ENCODE results near the gene ARF1. TPM values are rescaled to one million over a fixed set of nuclear protein-coding genes. Genes with fewer than 3 reads are reported as not detected.

The ARF1 gene
- total and polyA plus RNA-seq, 2 of the 13 experiments (the other 11 are each of a cell fraction or from before 2014, with no cell fraction given), result 186 to 327 TPM

DNA sequence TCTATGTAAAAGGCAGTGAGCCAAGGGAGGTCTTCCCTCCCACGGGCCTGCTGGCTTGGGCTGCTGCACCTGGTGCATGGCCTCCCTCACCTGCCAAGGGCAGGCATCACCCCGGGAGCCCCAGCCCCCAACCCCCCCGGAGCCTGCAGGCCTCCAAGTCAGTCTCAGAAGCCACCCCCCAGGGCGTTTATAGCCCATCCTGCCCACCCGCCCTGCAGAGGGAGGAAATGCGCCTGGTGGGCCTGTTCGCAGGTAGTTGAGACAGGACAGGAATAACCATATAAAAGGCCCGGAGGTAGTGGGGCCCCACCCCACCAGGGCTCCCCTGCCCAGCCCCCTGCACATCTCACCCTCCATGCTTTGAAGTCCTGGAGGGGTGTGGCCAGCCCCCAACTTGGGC, 18.2 kb upstream of the ARF1 start (continued):
- TF ChIP-seq, protein P1, sequence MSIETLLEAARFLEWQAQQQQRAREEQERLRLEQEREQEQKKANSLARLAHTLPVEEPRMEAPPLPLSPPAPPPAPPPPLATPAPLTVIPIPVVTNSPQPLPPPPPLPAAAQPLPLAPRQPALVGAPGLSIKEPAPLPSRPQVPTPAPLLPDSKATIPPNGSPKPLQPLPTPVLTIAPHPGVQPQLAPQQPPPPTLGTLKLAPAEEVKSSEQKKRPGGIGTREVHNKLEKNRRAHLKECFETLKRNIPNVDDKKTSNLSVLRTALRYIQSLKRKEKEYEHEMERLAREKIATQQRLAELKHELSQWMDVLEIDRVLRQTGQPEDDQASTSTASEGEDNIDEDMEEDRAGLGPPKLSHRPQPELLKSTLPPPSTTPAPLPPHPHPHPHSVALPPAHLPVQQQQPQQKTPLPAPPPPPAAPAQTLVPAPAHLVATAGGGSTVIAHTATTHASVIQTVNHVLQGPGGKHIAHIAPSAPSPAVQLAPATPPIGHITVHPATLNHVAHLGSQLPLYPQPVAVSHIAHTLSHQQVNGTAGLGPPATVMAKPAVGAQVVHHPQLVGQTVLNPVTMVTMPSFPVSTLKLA (IDR thresholded peaks at IDR 0.05), result no peak

DNA sequence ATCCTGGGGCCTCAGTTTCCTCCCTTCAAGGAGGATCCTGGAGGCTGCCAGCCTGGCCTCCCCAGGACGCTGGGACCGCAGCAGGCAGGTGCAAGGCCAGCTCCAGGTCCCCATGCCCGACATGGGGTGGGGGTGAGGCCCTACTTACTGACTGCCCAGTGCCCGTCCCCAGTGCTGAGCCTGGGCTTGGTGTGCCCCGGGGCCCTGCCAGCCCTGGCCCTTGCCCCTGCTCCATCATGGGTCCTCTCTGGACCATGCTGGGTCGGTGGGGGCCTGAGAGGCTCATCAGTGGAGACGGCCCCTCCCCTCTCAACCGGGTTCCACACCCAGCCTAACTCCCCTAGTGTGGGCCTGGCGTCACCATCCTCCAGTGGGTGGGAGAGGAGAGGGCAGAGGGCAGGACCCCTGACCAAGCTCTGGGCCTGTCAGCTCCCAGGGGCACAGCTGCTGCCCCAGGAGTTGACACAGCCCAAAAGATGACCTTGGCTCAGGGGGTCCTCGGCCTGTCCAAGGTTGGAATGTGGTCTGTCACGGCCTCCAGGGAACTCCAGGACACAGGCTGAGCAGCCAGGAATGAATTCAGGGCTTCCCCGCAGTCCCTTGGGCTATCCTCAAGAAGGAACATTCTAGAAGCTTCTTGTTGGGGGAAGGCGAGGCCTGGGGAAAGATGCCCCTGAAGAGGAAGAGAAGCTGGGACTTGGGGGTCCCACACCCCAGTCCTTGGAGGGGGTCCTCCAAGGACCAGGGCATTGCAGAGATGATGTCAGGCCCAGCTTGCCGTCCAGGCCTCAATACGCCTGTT, 17.6 kb upstream of the ARF1 start:
- Histone ChIP-seq H3K9me3 (ENCODE audit: low read length) (no peaks in the 10 kb centered on the region), H2AFZ (ENCODE audit: low read length) (no peak overlapping the region), H3K9ac (ENCODE audit: insufficient read depth, low read depth, low read length) (no peak overlapping the region), H3K79me2 (ENCODE audit: insufficient read depth, low read length) (no peaks in the 10 kb centered on the region), H3K36me3 (replicated peaks in 1 of 2; ENCODE audit: control insufficient read depth in 1 of 2, insufficient read depth in 2 of 2, low read length in 2 of 2) (no peaks in the 10 kb centered on the region), H3K4me1 (ENCODE audit: insufficient read depth, low read length) (no peaks in the 10 kb centered on the region), H3K4me2 (ENCODE audit: low read depth, low read length) (no peak overlapping the region), H3K27me3 (ENCODE audit: control insufficient read depth in 1 of 2, insufficient read depth in 2 of 2, low read length in 2 of 2) (peaks cover 10 to 45% of the 10 kb centered on the region in 2 experiments; a peak in 4 of 5 replicates), H4K20me1 (ENCODE audit: insufficient read depth, low read length) (no peaks in the 10 kb centered on the region), H3K4me3 (replicated peaks in 1 of 3; ENCODE audit: insufficient read depth in 1 of 3, low read depth in 2 of 3, low read length in 3 of 3) (no peak overlapping the region), H3K27ac (ENCODE audit: extremely low read length, insufficient read depth, low read length) (no peak overlapping the region)
- intact Hi-C loops (cut with micrococcal nuclease; ENCODE audit: unreplicated experiment) (no loop called here), in situ Hi-C loops (cut with HindIII; ENCODE audit: extremely low pct_ligation_motif_present, low pct_unique_long_range_greater_than_20kb) (no loop called here)
- WGBS (ENCODE audit: low lambda C conversion rate), result 6% methylated on average over 9 of the region's 15 CpGs
- ATAC-seq, result no peak
- CTCF ChIA-PET (ENCODE audit: low intra/inter-chr PET ratio, low total read pairs), result no interaction called here
- no peak for DNase-seq (ENCODE audit: low spot score)
- TF ChIP-seq, protein P2, sequence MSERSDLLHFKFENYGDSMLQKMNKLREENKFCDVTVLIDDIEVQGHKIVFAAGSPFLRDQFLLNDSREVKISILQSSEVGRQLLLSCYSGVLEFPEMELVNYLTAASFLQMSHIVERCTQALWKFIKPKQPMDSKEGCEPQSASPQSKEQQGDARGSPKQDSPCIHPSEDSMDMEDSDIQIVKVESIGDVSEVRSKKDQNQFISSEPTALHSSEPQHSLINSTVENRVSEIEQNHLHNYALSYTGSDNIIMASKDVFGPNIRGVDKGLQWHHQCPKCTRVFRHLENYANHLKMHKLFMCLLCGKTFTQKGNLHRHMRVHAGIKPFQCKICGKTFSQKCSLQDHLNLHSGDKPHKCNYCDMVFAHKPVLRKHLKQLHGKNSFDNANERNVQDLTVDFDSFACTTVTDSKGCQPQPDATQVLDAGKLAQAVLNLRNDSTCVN (CRISPR knock-in tag; IDR thresholded peaks at IDR 0.05; ENCODE audit: borderline replicate concordance), result no peak
- TF ChIP-seq SRSF9 (IDR thresholded peaks at IDR 0.05; ENCODE audit: borderline replicate concordance, insufficient read depth, low read depth, low read length, poor library complexity, severe bottlenecking) (no peak), NR3C1 (CRISPR knock-in tag; IDR thresholded peaks at IDR 0.05) (no peak)
- BruUV-seq (replicated peaks), result no TSS peak
- no peak for FAIRE-seq
- POLR2A ChIA-PET, result no interaction called here
